ENCODE data around the gene CARD6.
"Not testable (repeated sequence)": the region's sequence is repeated elsewhere in the genome, so short reads cannot be mapped to it uniquely, and the experiment has no call there.

Gene CARD6

DNA sequence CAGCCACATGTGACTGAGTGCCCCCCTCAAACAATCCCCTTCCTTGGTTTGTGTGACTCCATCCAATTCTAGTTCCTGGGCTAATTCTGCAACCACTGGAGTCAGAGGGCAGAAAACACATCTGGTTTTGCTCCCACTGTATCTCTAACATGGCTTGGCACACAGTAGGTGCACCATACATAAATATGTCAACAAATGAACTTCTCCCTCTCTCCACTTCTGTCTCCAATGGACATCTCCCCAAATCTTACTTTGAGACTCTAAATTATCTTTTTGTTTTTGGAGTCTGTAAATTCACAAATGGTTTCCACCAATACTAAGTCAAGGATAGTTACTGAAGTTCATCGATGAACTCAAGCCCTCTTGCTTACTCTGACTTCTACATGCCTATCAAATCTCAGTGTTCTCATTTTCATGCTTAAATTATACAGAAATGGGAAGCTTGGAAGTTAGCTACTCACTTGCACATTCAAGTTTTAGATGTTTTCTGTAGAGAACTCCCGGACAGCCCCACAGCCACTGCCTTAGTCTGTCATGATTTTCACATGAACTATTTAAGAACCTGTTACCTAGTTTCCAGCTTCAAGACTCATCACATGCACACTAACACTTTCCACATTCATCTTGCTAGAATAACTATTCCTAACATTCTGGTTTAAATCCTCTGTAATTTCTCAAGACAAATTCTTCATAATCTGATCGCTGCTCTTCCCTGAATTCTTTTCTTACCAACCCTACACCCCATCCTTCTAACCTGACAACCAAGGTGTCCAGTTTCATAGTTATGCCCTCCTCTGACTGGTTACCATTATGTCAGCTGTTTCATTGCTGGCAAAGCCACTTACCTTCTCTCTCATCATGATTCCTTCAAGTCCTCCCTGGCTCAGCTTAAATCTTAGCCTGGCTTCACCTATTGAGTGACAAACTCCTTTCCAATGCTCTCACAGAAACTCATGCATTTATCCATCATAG, 12.2 kb upstream of the CARD6 start:
- DNase-seq: no peak

DNA sequence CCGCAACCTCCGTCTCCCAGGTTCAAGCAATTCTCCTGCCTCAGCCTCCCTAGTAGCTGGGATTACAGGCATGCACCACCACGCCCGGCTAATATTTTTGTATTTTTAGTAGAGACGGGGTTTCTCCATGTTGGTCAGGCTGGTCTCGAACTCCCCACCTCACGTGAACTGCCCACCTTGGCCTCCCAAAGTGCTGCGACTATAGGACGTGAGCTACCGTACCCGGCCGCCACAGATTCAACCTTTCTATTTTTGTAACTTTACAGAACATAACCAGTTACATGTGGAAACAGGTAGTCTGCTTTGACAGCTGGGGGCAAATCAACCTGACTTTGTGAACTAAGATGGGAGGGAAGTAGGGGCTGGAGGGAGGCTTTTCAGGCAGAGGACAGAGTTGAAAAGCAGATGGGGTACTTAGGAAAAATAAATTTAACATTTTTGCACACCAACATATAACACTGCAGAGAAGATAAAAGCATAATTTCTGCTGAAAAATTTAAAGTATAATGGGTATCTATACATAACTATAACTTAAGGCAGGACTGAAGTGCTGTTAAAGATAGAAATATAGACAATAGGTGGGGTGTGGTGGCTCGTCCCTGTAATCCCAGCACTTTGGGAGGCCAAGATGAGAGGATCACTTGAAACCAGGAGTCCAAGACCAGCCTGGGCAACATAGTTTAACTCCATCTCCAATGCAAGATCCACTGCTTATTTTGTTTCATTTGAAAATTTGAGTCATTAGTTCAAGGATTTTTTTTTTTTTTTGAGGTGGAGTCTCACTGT, 11.2 kb upstream of the CARD6 start:
- DNase-seq: no peak

- DNase-seq: no peak
Measured at GRCh38 chr5:40831346-40832210, 9.6 kb upstream of the CARD6 start.

- no peak for DNase-seq
Measured at GRCh38 chr5:40832345-40832744, 8.8 kb upstream of the CARD6 start.

DNA sequence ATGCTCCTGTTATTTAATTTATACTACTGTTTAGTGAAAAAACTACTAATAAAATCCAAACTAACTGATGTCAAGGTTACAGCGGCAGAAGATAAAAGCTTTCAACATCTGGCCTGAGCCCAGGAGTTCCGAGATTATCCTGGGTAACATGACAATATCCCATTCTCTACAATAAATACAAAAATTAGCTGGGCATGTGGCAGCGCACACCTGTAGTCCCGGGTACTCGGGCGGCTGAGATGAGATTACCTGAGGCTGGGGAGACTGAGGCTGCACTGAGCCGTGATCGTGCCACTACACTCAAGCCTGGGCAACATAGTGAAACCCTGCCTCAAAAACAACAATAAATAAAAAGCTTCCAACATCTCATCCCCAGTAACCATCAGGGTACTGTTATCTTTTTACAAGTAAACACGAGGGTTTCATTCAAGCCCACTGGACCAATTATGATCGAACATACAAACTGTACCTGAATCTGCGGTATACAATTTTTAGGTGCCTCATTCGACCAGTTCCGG, 7.4 kb upstream of the CARD6 start:
- DNase-seq: no peak

- DNase-seq: no peak
Measured at GRCh38 chr5:40834391-40834848, 6.7 kb upstream of the CARD6 start.

GRCh38 chr5:40834849-40835787, 6.0 kb upstream of the CARD6 start, which contains the start of gene RPL37:
TSS of gene RPL37 (minus strand) at chr5:40835222. CDS start at chr5:40835185, 37 bp downstream.
- peak; percentile 85 for DNase-seq

GRCh38 chr5:40838086-40838485, 3.1 kb upstream of the CARD6 start:
- DNase-seq: no peak

DNA sequence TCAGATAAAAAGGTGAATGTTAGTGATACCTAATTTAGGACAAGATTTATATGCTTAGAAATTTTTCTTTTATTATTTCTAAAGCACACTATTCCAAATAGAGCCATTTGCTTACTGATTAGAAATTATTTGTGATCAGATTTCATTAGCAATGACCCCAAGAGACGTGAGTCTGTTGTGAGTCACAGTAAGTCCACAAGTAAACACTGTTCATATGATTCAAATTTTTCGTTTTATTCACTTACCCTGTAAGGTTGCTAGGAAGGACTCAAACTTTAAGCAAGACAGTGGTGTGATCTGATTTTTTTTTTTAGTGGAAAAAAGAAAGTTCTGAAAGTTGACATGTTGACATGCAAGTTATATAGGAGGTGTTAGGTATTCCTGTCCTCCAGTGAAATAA, 1.2 kb downstream of the CARD6 start:
- DNase-seq: no peak

DNA sequence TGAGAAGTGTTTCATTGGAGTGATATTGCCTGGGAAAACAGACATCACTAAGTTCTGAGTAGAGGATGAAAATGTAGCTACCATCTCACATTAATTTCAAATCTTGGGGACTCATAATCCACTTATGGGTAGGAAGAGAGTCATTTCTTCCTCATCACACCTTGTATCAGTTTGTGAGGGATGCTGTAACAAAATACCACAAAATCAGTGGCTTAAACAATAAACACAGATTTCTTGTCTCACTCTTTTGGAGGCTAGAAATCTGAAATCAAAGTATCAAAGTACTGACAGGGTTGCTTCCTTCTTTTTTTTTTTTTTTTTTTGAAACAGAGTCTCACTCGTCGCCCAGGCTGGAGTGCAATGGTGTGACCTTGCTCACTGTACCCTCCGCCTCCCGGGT, 3.4 kb downstream of the CARD6 start:
- DNase-seq: no peak

- DNase-seq: no peak
Measured at GRCh38 chr5:40846371-40846770, 5.2 kb downstream of the CARD6 start.

DNA sequence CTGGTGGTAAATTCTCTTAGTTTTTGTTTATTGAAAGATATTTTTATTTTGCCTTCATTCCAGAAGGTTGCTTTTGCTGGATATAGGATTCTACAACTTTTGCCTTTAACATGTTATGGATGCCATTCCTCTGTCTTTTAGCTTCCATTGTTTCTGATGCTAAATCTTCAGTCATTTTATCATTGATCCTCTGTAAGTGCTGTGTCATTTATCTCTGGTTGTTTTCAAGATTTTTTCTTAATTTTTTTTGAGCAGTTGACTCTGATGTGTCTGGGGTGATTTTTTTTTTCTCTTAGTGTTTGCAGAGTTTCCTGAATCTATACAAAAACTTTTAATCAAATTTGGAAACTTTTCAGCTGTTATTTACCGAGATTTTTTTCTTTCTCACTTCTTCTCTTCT, 6.4 kb downstream of the CARD6 start:
- DNase-seq: no peak

- no peak for DNase-seq
Measured at GRCh38 chr5:40853632-40854192, 12.5 kb downstream of the CARD6 start.

GRCh38 chr5:40860711-40861110, 19.5 kb downstream of the CARD6 start:
- no peak for DNase-seq

DNA sequence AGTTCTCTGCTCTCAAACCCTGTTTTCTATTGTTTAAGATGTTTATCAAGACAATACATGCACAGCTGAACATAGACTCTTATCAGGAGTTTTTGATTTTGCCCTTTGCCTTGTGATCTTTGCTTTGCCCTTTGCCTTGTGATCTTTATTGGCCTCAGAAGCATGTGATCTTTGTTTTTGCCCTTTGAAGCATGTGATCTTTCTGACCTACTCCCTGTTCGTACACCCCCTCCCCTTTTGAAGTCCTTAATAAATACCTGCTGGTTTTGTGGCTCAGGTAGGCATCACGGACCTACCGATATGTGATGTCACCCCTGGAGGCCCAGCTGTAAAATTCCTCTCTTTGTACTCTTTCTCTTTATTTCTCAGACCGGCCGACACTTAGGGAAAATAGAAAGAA, 23.8 kb downstream of the CARD6 start:
- DNase-seq: not testable (repeated sequence)

GRCh38 chr5:40866844-40867243, 25.7 kb downstream of the CARD6 start:
- no peak for DNase-seq

DNA sequence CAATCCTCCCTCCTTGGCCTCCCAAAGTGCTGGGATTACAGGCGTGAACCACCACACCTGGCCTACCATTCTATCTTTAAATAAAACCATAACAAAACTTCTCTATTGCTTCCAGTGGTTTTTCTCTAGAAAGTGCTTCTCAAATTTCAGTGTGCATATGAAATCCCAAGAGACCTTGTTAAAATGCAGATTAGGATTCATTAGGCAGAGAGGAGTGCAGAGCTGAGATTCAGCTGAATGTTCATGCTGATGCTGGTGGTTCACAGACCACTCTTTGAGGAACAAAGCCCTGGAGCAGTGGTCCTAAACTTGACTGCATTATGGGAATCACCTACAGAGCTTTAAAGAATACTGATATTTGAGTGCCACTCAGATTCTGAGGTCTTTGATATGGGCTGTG, 28.2 kb downstream of the CARD6 start:
- no peak for DNase-seq

- no peak for DNase-seq
Measured at GRCh38 chr5:40871177-40871576, 30.0 kb downstream of the CARD6 start.

- not testable (repeated sequence) for DNase-seq
Measured at GRCh38 chr5:40872253-40872652, 31.1 kb downstream of the CARD6 start.

GRCh38 chr5:40873286-40873880, 32.2 kb downstream of the CARD6 start:
- DNase-seq: no peak

GRCh38 chr5:40875958-40876357, 34.8 kb downstream of the CARD6 start:
- DNase-seq: no peak

All from stimulated activated CD4-positive, alpha-beta T cell treated with anti-CD3 and anti-CD28 coated beads, Interleukin-12 subunit alpha, Interleukin-12 subunit beta, amount 100 ng/mL, for 4 hours (primary cell).